Measurements from ENCODE around the gene ALPG. TPM values are rescaled to one million over a fixed set of nuclear protein-coding genes. Genes with fewer than 3 reads are reported as not detected.

Gene ALPG
- total and polyA plus RNA-seq, 9 of the 15 experiments (the other 6 are each of a cell fraction or from before 2014, with no cell fraction given), result not detected

DNA sequence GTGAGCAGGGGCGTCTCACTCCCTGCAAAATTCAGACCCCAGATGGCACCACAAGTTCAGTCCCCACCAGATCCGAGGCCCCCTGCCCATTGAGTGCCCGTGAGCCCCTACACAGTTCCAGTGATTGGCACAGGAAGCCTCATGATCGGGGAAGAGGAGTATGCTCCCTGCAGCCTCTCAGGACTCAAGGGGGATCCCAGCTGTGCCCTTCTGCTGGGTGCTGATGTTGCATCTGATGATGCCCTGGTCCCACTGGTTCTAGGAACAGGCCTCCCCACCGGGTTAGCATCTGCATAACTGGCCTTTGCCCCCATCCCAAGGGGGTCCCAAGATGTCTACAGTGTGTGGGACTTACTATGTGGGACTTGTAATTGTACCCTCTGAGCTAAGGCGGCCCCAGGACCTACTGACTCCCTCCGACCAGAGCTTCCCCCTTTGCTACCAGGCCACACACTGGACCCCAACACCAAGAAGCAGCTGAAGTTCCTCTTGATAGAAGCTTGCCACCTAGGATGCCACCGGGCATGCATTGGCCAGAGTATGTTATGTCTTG lies 8.6 kb downstream of the ALPG start:
- ATAC-seq (no peak), DNase-seq (ENCODE audit: extremely low read depth in 1 of 4, low spot score in 3 of 4) (no peak), FAIRE-seq (no peak)
- Histone ChIP-seq H2AFZ (ENCODE audit: low read depth, low read length) (no peak overlapping the region), H3K4me1 (replicated peaks in 1 of 2; ENCODE audit: control insufficient read depth in 2 of 2, insufficient read depth in 2 of 2, low read length in 2 of 2) (peaks cover 0 to 9% of the 10 kb centered on the region in 2 experiments; a peak in 2 of 5 replicates), H3K9me3 (replicated peaks; ENCODE audit: control insufficient read depth, insufficient read depth, low read depth, low read length) (no peaks in the 10 kb centered on the region), H4K20me1 (replicated peaks; ENCODE audit: control insufficient read depth, insufficient read depth, low read length) (no peaks in the 10 kb centered on the region), H3K4me3 (no peak overlapping the region), H3K79me2 (ENCODE audit: control insufficient read depth, insufficient read depth, low read length) (no peaks in the 10 kb centered on the region), H3K27me3 (ENCODE audit: control insufficient read depth in 2 of 2, insufficient read depth in 2 of 2, low read length in 2 of 2) (peaks cover 0 to 37% of the 10 kb centered on the region in 2 experiments; a peak in 3 of 5 replicates), H3K9me1 (ENCODE audit: control insufficient read depth, insufficient read depth, low read length) (no peaks in the 10 kb centered on the region), H3K9ac (ENCODE audit: insufficient read depth in 1 of 2, low read depth in 2 of 2, low read length in 2 of 2) (no peak overlapping the region), H3K27ac (ENCODE audit: extremely low read depth, low read depth, low read length) (no peak overlapping the region), H3K36me3 (ENCODE audit: control insufficient read depth, insufficient read depth, low read length) (no peaks in the 10 kb centered on the region), H3K4me2 (ENCODE audit: insufficient read depth, low read length) (no peak overlapping the region)
- POLR2A ChIA-PET, result interaction anchor here (0.7 kb wide), 1 partner anchor 76 kb away, joined by 3 read pairs; no protein-coding TSS in a partner anchor
- CTCF ChIA-PET (ENCODE audit: low intra/inter-chr PET ratio), result no interaction called here
- in situ Hi-C loops (cut with MboI), result no loop called here
- TF ChIP-seq ZNF165 (CRISPR knock-in tag; IDR thresholded peaks at IDR 0.05; ENCODE audit: borderline replicate concordance) (no peak), MXD1 (CRISPR knock-in tag; IDR thresholded peaks at IDR 0.05; ENCODE audit: borderline replicate concordance, poor library complexity, severe bottlenecking) (no peak), ZNF79 (CRISPR knock-in tag; IDR thresholded peaks at IDR 0.05; ENCODE audit: low read depth) (no peak), BHLHE40 (IDR thresholded peaks at IDR 0.05; ENCODE audit: low read length) (no peak), IRF1 (CRISPR knock-in tag; IDR thresholded peaks at IDR 0.05; ENCODE audit: borderline replicate concordance) (no peak), C11orf30 (IDR thresholded peaks at IDR 0.05; ENCODE audit: low read depth) (no peak)
- TF ChIP-seq, protein P1, sequence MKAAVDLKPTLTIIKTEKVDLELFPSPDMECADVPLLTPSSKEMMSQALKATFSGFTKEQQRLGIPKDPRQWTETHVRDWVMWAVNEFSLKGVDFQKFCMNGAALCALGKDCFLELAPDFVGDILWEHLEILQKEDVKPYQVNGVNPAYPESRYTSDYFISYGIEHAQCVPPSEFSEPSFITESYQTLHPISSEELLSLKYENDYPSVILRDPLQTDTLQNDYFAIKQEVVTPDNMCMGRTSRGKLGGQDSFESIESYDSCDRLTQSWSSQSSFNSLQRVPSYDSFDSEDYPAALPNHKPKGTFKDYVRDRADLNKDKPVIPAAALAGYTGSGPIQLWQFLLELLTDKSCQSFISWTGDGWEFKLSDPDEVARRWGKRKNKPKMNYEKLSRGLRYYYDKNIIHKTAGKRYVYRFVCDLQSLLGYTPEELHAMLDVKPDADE (conservative IDR thresholded peaks at IDR 0.05; ENCODE audit: control insufficient read depth, low read depth, low read length), result no peak
- 0% methylated on average over 7 of the region's 8 CpGs for WGBS (ENCODE audit: insufficient coverage, low coverage, missing lambda C conversion rate)
- no TSS peak for BruUV-seq (replicated peaks)
- intact Hi-C loops (cut with micrococcal nuclease), result no loop called here
